Body of pancreas (tissue), 4 donors: ENCODE measurements around the gene RNU6-1. TPM values are rescaled to one million over a fixed set of nuclear protein-coding genes. Genes with fewer than 3 reads are reported as not detected.

Experiments
- ATAC-seq: fragments of 150-250 bp; one replicate; pipeline ENCODE4 v1.9.1; 2016
- DNase-seq, 4 donors: peaks; one replicate each; pipeline ENCODE4 v3.0.0-alpha.2; 2019
- H3K27ac ChIP-seq, 4 donors: fragments of 200-600 bp; sonication (generic); 1 replicate in 3 of 4; 2 replicates in 1 of 4; pipeline versions ENCODE4 v1.5.1 to v1.6.1; 2016 to 2019; ENCODE audit warnings: mild to moderate bottlenecking in 1 of 4, mixed read lengths in 1 of 4, moderate library complexity in 1 of 4
- H3K27me3 ChIP-seq, 2 donors: fragments of 200-600 bp; sonication (generic); one replicate each; pipeline ENCODE4 v1.6.0; 2016; ENCODE audit warnings: mild to moderate bottlenecking in 1 of 2
- H3K36me3 ChIP-seq, 2 donors: fragments of 200-600 bp; sonication (generic); replicated peaks in 1 of 2; 2 replicates each; pipeline ENCODE4 v1.5.1; 2016; ENCODE audit warnings: low read depth in 2 of 2; ENCODE audit not compliant: insufficient read depth in 1 of 2
- H3K4me1 ChIP-seq: fragments of 200-600 bp; sonication (generic); one replicate; pipeline ENCODE4 v1.6.0; 2016
- H3K4me3 ChIP-seq, 2 donors: fragments of 200-600 bp; sonication (generic); 1 replicate in 1 of 2; 2 replicates in 1 of 2; pipeline ENCODE4 v1.5.1; 2016 to 2019
- H3K9me3 ChIP-seq, 3 donors: fragments of 200-600 bp; sonication (generic); 1 replicate in 2 of 3; 2 replicates in 1 of 3; pipeline ENCODE4 v1.5.1; 2016
- POLR2A ChIP-seq, 3 donors: fragments of 450-650 bp; IDR thresholded peaks; one replicate each; pipeline ENCODE4 v1.6.1; 2016; ENCODE audit warnings: antibody characterized with exemption in 3 of 3, mild to moderate bottlenecking in 2 of 3
- WGBS, 2 donors: methylation state at CpG; one replicate each; pipeline ENCODE4 v1.1.5; 2017; 5-methylcytosine and 5-hydroxymethylcytosine counted together
- intact Hi-C: fragments of 100-400 bp; cut with DNase I; formaldehyde crosslinking; loops from one replicate; pipeline ENCODE4 v1.15.1; 2023
- total RNA-seq, 2 donors: library from RNA; depleted of rRNA; stranded (reverse); fragments of >200 nt; gene quantifications; one replicate each; pipeline ENCODE4 v1.1.0, GENCODE V29; 2016
- TF ChIP-seq, protein P1 (sequence below), 7 experiments: fragments of 450-650 bp in 4 of 7; fragments of 200-600 bp in 3 of 7; sonication (generic) in 3 of 7; IDR thresholded peaks; one replicate each; pipeline ENCODE4 v1.5.1; 2016 to 2019; ENCODE audit warnings: antibody characterized with exemption in 7 of 7

The RNU6-1 gene
- total RNA-seq, 2 donors from 2014 or later = not detected

DNA sequence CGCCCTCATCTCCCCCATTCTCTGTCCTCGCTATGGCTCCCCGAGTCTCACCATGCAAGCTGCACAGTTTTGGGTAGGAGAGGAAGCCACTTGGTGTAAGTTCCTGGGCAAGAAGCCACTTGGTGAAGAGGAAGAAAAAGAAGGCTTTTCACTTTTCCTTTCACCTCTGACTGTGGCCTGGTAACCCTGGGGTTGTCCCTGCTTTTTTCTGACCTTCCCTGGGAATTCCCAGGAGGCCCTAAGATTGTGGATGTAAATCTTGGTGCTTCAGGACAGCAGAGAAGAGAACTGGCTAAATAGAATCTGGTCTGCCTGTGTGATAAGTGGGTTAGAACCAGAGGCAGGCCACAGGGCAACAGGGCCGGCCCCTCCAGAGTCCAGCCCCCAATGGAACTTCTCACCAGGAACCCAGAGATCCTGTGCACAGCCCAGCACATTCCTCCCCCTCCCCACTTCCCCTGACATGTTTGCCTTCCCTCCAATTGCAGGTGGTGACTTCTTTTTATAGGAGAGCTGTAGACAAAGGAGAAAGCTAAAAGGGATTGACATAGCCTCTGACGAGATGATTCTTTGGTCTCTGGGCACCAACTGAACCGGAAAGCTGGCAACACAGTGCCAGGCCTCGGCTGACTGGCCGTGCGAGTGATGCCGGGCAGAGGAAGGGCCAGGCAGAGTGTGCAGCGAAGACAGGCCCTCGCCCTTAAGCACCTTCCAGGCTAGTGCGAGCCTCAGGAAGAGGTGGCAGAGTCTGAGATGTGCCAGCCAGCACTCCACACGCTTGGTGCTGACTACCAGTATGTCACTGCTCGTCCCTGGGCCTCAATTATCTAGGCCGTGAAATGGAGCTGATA is 34.0 kb downstream of the RNU6-1 start:
- Histone ChIP-seq H3K4me1 (no peaks in the 10 kb centered on the region), H3K27ac (no peak overlapping the region), H3K36me3 (no peaks in the 10 kb centered on the region), H3K9me3 (no peaks in the 10 kb centered on the region), H3K4me3 (no peak overlapping the region), H3K27me3 (no peaks in the 10 kb centered on the region)
- intact Hi-C loops = no loop called here
- 90 to 93% methylated on average over 15 to 16 of the region's 16 CpGs for WGBS, 2 donors
- no peak for TF ChIP-seq POLR2A (IDR thresholded peaks at IDR 0.05)
- TF ChIP-seq, protein P1, sequence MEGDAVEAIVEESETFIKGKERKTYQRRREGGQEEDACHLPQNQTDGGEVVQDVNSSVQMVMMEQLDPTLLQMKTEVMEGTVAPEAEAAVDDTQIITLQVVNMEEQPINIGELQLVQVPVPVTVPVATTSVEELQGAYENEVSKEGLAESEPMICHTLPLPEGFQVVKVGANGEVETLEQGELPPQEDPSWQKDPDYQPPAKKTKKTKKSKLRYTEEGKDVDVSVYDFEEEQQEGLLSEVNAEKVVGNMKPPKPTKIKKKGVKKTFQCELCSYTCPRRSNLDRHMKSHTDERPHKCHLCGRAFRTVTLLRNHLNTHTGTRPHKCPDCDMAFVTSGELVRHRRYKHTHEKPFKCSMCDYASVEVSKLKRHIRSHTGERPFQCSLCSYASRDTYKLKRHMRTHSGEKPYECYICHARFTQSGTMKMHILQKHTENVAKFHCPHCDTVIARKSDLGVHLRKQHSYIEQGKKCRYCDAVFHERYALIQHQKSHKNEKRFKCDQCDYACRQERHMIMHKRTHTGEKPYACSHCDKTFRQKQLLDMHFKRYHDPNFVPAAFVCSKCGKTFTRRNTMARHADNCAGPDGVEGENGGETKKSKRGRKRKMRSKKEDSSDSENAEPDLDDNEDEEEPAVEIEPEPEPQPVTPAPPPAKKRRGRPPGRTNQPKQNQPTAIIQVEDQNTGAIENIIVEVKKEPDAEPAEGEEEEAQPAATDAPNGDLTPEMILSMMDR (IDR thresholded peaks at IDR 0.05) = no peak
- ATAC-seq = no peak
- no peak for DNase-seq

GRCh38 chr15:67805008-67805665 is 34.7 kb downstream of the RNU6-1 start:
- no peak for DNase-seq

DNA sequence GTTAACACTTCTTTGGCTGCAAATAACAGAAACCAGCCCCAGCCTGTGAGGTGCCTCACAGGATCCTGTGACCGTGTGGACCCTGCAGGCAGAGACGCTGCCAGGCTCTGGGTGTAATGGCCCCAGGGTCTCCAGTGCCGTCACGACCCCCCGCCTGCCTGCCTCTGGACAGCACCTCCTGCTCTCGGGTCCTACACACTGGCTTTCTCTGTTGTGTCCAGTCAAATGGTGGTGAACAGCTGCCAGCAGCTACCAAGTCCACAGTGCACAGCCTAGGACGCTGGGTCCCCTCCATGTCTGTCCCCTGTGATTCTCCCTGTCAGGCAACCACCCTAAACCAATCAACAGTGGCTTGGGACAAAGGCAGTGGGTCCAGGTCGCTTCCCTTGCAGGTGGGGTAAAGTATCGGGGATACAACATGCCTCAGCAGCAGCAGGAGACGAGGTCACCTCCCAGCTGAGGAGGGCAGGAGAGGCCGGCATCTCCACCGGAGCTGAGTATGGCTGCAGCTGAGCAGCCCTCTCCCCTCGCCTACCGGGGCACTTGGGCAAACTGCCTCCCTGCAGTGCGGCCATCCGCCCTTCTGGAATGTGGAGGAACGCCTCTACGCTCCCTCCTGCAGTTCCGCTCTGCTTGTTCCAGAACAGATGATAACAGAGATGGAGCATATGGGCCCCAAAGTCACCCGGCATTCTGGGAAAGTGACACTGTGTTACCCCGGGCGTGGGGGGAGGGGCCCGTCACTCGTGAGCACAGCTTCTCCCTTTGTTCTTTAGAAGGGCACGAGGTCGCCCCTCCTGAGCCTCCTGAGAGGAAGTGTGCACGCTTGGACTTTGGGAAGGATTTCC is 35.6 kb downstream of the RNU6-1 start:
- TF ChIP-seq POLR2A (IDR thresholded peaks at IDR 0.05) = no peak
- TF ChIP-seq, protein P1 (IDR thresholded peaks at IDR 0.05) = no peak
- 89 to 94% methylated on average over 14 to 27 of the region's 27 CpGs for WGBS, 2 donors
- Histone ChIP-seq H3K27me3 (no peaks in the 10 kb centered on the region), H3K36me3 (no peaks in the 10 kb centered on the region), H3K9me3 (no peaks in the 10 kb centered on the region), H3K4me1 (no peaks in the 10 kb centered on the region), H3K4me3 (no peak overlapping the region), H3K27ac (no peak overlapping the region)
- DNase-seq = no peak
- ATAC-seq = no peak
- intact Hi-C loops = no loop called here

More at GRCh38 chr15:67805008-67805665, 34.7 kb downstream of the RNU6-1 start:
- H3K36me3 ChIP-seq = no peaks in the 10 kb centered on the region
- H3K27me3 ChIP-seq = no peaks in the 10 kb centered on the region
- no peak overlapping the region for H3K4me3 ChIP-seq
- H3K4me1 ChIP-seq = no peaks in the 10 kb centered on the region
- ATAC-seq = no peak
- TF ChIP-seq, protein P1 (IDR thresholded peaks at IDR 0.05) = no peak
- TF ChIP-seq POLR2A (IDR thresholded peaks at IDR 0.05) = no peak
- WGBS, 2 donors = 87 to 93% methylated on average over 7 to 17 of the region's 17 CpGs
- no peak overlapping the region for H3K27ac ChIP-seq
- H3K9me3 ChIP-seq = no peaks in the 10 kb centered on the region
- intact Hi-C loops = no loop called here

GRCh38 chr15:67803299-67803698 is 36.5 kb downstream of the RNU6-1 start:
- no peak overlapping the region for H3K4me3 ChIP-seq
- no peak overlapping the region for H3K27ac ChIP-seq
- no peaks in the 10 kb centered on the region for H3K36me3 ChIP-seq
- intact Hi-C loops = no loop called here
- DNase-seq = no peak
- no peaks in the 10 kb centered on the region for H3K27me3 ChIP-seq
- no peaks in the 10 kb centered on the region for H3K4me1 ChIP-seq
- TF ChIP-seq POLR2A (IDR thresholded peaks at IDR 0.05) = no peak
- TF ChIP-seq, protein P1 (IDR thresholded peaks at IDR 0.05) = no peak
- no peaks in the 10 kb centered on the region for H3K9me3 ChIP-seq
- 85 to 86% methylated on average over 3 of the region's 3 CpGs for WGBS, 2 donors
- no peak for ATAC-seq
